Kidney capillary endothelial cell (primary cell): Measurements from ENCODE around the gene ZDHHC19.
"Not testable (repeated sequence)": the region's sequence is repeated elsewhere in the genome, so short reads cannot be mapped to it uniquely, and the experiment has no call there.

Source experiments
- DNase-seq: peaks from one replicate; pipeline ENCODE4 v3.0.0-alpha.2; 2018; ENCODE audit warnings: low spot score

Gene ZDHHC19

GRCh38 chr3:196225086-196225485 lies 13.9 kb upstream of the ZDHHC19 start:
- no peak for DNase-seq

- DNase-seq: no peak
These were observed 11.8 kb upstream of the ZDHHC19 start for GRCh38 chr3:196222876-196223595.

- DNase-seq: no peak
These were observed 9.8 kb upstream of the ZDHHC19 start for GRCh38 chr3:196220991-196221390.

- no peak for DNase-seq
These were observed 9.4 kb upstream of the ZDHHC19 start for GRCh38 chr3:196220587-196220986.

GRCh38 chr3:196219970-196220311 lies 8.7 kb upstream of the ZDHHC19 start:
- no peak for DNase-seq

- DNase-seq: peak; percentile 41
These were observed 8.2 kb upstream of the ZDHHC19 start for GRCh38 chr3:196219194-196219969.

GRCh38 chr3:196218155-196218712 lies 7.0 kb upstream of the ZDHHC19 start:
- no peak for DNase-seq

- no peak for DNase-seq
These were observed 6.3 kb upstream of the ZDHHC19 start for GRCh38 chr3:196217307-196218154.

GRCh38 chr3:196216681-196217211 lies 5.5 kb upstream of the ZDHHC19 start:
- DNase-seq: no peak

- no peak for DNase-seq
These were observed 4.9 kb upstream of the ZDHHC19 start, which contains the start of gene SLC51A for GRCh38 chr3:196216089-196216564. TSS of gene SLC51A (plus strand) at chr3:196216534. CDS start at chr3:196216713, 179 bp downstream.

- DNase-seq: no peak
These were observed 4.4 kb upstream of the ZDHHC19 start for GRCh38 chr3:196215493-196216020.

- no peak for DNase-seq
These were observed 3.7 kb upstream of the ZDHHC19 start for GRCh38 chr3:196214783-196215441.

- DNase-seq: not testable (repeated sequence)
These were observed 1.1 kb downstream of the ZDHHC19 start for GRCh38 chr3:196209944-196210672.

GRCh38 chr3:196208942-196209695 lies 2.1 kb downstream of the ZDHHC19 start:
- DNase-seq: no peak

GRCh38 chr3:196207833-196208607 lies 3.2 kb downstream of the ZDHHC19 start:
- no peak for DNase-seq

- DNase-seq: no peak
These were observed 3.9 kb downstream of the ZDHHC19 start for GRCh38 chr3:196207159-196207832.

- DNase-seq: not testable (repeated sequence)
These were observed 5.6 kb downstream of the ZDHHC19 start for GRCh38 chr3:196205442-196206205.
